KMS-11 (cell line): ENCODE results near the gene LCE3E.
"Not testable (repeated sequence)": the region's sequence is repeated elsewhere in the genome, so short reads cannot be mapped to it uniquely, and the experiment has no call there.

ENCODE experiments used
- H2AFZ ChIP-seq: fragments of 200-600 bp; sonication (generic); 2 replicates; pipeline ENCODE4 v1.6.1; 2016; ENCODE audit warnings: antibody characterized with exemption, mixed run types, low read depth
- H3K27ac ChIP-seq: fragments of 200-600 bp; sonication (generic); 2 replicates; pipeline ENCODE4 v1.6.1; 2016; ENCODE audit warnings: mild to moderate bottlenecking, mixed run types
- H3K27me3 ChIP-seq: fragments of 200-600 bp; sonication (generic); 2 replicates; pipeline ENCODE4 v1.6.1; 2017; ENCODE audit warnings: mild to moderate bottlenecking, low read depth, mixed run types, moderate library complexity; ENCODE audit not compliant: insufficient read depth
- H3K36me3 ChIP-seq: fragments of 200-600 bp; sonication (generic); 2 replicates; pipeline ENCODE4 v1.6.1; 2017; ENCODE audit warnings: mild to moderate bottlenecking, mixed run types; ENCODE audit not compliant: insufficient read depth
- H3K4me1 ChIP-seq: fragments of 200-600 bp; sonication (generic); 2 replicates; pipeline ENCODE4 v1.6.1; 2016; ENCODE audit warnings: mild to moderate bottlenecking, low read depth, mixed run types; ENCODE audit not compliant: poor library complexity, severe bottlenecking
- H3K4me2 ChIP-seq: fragments of 200-600 bp; sonication (generic); 2 replicates; pipeline ENCODE4 v1.7.0; 2016; ENCODE audit warnings: mild to moderate bottlenecking, mixed run types
- H3K4me3 ChIP-seq: fragments of 200-600 bp; sonication (generic); IDR thresholded peaks from 2 replicates; pipeline ENCODE4 v1.6.1; 2017; ENCODE audit warnings: low read depth, low read length, mixed read lengths; ENCODE audit not compliant: insufficient read depth
- H3K79me2 ChIP-seq: fragments of 200-600 bp; sonication (generic); 2 replicates; pipeline ENCODE4 v1.6.1; 2016; ENCODE audit warnings: low read depth, mixed run types; ENCODE audit not compliant: insufficient read depth
- H3K9ac ChIP-seq: fragments of 200-600 bp; sonication (generic); 2 replicates; pipeline ENCODE4 v1.6.1; 2016; ENCODE audit warnings: mild to moderate bottlenecking, mixed run types
- H4K20me1 ChIP-seq: fragments of 200-600 bp; sonication (generic); 2 replicates; pipeline ENCODE4 v1.6.1; 2016; ENCODE audit warnings: mild to moderate bottlenecking, mixed run types; ENCODE audit not compliant: insufficient read depth
- CTCF ChIP-seq: fragments of 200-600 bp; sonication (generic); conservative IDR thresholded peaks from 2 replicates; pipeline ENCODE4 v1.6.1; 2017; ENCODE audit warnings: low read depth, mild to moderate bottlenecking, antibody characterized with exemption, low read length, moderate library complexity, mixed read lengths

LCE3E gene

GRCh38 chr1:152585586-152585985, 19.0 kb upstream of the LCE3E start:
- no peak overlapping the region for H3K4me2 ChIP-seq
- no peaks in the 10 kb centered on the region for H3K36me3 ChIP-seq
- H2AFZ ChIP-seq: no peak overlapping the region
- peak; percentile 65 for TF ChIP-seq CTCF
- no peak overlapping the region for H3K4me3 ChIP-seq
- no peak overlapping the region for H3K27ac ChIP-seq
- no peaks in the 10 kb centered on the region for H4K20me1 ChIP-seq
- no peaks in the 10 kb centered on the region for H3K27me3 ChIP-seq
- no peak overlapping the region for H3K9ac ChIP-seq
- no peaks in the 10 kb centered on the region for H3K4me1 ChIP-seq
- no peaks in the 10 kb centered on the region for H3K79me2 ChIP-seq

- Histone ChIP-seq H3K4me1 (no peaks in the 10 kb centered on the region), H3K4me2 (no peak overlapping the region), H3K9ac (no peak overlapping the region), H3K79me2 (no peaks in the 10 kb centered on the region), H3K4me3 (no peak overlapping the region), H4K20me1 (no peaks in the 10 kb centered on the region), H2AFZ (no peak overlapping the region), H3K36me3 (no peaks in the 10 kb centered on the region), H3K27ac (no peak overlapping the region), H3K27me3 (no peaks in the 10 kb centered on the region)
- no peak for TF ChIP-seq CTCF
These were observed 16.1 kb upstream of the LCE3E start for GRCh38 chr1:152582647-152583046.

GRCh38 chr1:152580433-152580832, 13.9 kb upstream of the LCE3E start, which contains the start of gene LCE3D:
Gene LCE3D (minus strand): TSS chr1:152580516. CDS start chr1:152579936, 580 bp downstream.
- TF ChIP-seq CTCF: no peak
- no peak within 1 kb of the TSS for H3K4me2 ChIP-seq
- H3K4me3 ChIP-seq: no peak within 1 kb of the TSS
- no peaks in the 10 kb centered on the region for H3K36me3 ChIP-seq
- H3K27me3 ChIP-seq: no peaks in the 10 kb centered on the region
- no peaks in the 10 kb centered on the region for H3K79me2 ChIP-seq
- no peak within 1 kb of the TSS for H3K9ac ChIP-seq
- no peak within 1 kb of the TSS for H3K27ac ChIP-seq
- H3K4me1 ChIP-seq: no peaks in the 10 kb centered on the region
- H2AFZ ChIP-seq: no peak within 1 kb of the TSS
- H4K20me1 ChIP-seq: no peaks in the 10 kb centered on the region

GRCh38 chr1:152579526-152579925, 12.9 kb upstream of the LCE3E start:
- H3K9ac ChIP-seq, H3K79me2 ChIP-seq, H3K27ac ChIP-seq, H2AFZ ChIP-seq, H3K4me2 ChIP-seq, H3K36me3 ChIP-seq, H3K27me3 ChIP-seq, H4K20me1 ChIP-seq, H3K4me3 ChIP-seq, H3K4me1 ChIP-seq: not testable (repeated sequence)

GRCh38 chr1:152577168-152577567, 10.6 kb upstream of the LCE3E start:
- H3K4me2 ChIP-seq: no peak overlapping the region
- no peak overlapping the region for H2AFZ ChIP-seq
- no peak overlapping the region for H3K4me3 ChIP-seq
- no peaks in the 10 kb centered on the region for H3K79me2 ChIP-seq
- H3K36me3 ChIP-seq: no peaks in the 10 kb centered on the region
- no peak overlapping the region for H3K9ac ChIP-seq
- TF ChIP-seq CTCF: no peak
- no peaks in the 10 kb centered on the region for H3K27me3 ChIP-seq
- H3K27ac ChIP-seq: no peak overlapping the region
- H4K20me1 ChIP-seq: no peaks in the 10 kb centered on the region
- H3K4me1 ChIP-seq: no peaks in the 10 kb centered on the region
